HG02884 (cell line): ENCODE measurements around the gene BNIP5.

ENCODE experiments used
- ATAC-seq: cut with Tn5 transposase; IDR thresholded peaks from one replicate; pipeline ENCODE4 v1.9.1; 2021; ENCODE audit warnings: mild to moderate bottlenecking, moderate library complexity; ENCODE audit not compliant: unreplicated experiment

The BNIP5 gene

DNA sequence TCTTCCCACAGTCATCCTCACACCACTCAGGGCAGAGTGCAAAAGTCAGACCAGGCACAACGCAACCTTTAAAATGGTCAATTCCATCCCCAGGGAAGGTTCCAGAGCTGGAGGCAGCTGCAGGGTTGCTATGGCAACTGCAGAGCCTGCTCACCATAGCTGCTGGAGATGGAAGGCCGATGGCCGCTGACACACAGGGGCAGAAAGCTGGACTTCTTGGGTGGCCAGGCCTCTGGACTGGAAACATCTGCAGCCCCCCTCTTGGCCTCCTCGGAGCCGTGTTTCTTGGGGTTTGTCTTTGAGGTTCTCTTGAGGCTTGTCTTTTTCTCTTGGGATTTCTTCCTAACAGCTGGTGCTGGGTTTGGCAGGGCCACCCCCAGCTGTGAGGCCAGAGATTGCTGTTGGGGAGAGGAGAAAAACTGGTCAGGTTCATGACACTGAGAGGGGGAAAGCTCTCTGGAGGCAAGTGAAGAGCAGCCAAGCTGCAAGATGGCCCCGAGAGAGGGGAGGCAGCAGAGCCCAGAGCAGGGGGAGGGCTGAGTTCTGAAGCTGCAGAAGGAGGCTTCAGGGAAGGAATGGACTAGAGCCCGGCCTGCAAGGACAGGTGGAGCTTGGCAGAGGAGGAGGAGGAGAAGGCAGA is 10.2 kb downstream of the BNIP5 start:
- ATAC-seq: no peak

DNA sequence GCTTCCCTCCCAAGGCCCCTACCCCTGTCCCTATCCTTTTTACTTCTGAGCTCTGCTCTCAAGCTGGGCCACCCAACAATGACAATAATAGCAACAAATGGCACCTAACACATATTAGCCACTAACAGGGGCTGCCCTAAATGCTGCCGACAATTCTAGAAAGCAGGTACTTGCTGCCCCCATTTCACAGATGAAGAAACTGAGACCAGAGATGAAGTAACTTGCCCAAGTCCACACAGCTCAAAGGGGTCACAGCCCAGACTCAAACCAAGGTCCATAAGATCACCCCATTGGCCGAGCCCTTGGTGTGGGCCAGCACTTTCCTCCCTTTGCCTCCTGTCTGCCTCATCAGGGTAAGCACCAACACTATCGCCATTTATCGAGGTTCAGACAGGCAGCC is 12.0 kb downstream of the BNIP5 start:
- no peak for ATAC-seq

- ATAC-seq: no peak
Measured at GRCh38 chr6:36324191-36324590, 12.5 kb downstream of the BNIP5 start.

DNA sequence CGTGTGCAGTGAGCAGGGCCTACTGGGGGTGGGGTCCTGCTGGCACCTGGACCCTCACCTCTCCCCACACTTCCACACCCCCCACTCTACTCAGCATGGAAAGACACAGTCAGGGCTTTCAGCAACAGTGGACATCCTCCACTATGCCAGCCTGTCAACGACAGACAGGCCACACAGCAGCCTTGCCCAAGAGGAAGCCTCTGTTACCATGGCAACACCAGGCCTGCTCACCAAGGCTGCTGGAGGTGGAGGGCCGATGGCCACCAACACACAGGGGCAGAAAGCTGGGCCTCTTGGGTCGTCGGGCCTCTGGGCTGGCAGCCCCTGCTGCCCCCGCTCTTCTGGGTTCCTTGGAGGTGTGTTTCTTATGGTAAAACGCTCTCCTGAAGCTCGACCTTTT is 13.6 kb downstream of the BNIP5 start:
- no peak for ATAC-seq

DNA sequence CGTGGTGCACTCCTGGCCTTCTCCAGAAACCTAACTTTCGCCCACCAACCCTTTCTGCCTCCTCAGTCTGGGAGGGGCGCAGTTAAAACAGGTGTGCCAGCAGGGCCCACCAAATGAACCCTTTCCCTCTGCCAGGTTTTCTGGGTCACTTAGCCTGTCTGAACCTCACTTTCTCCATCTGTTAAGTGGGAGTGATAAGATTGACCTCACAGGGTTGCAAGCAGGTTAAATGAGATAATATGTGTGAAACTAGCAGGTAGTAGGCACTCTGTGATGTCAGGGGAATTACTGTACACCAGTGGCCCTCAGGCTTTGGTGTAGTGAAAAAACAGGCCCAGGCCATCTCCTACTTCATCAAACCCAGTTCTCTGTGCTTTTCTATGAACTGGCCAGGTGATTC is 14.1 kb downstream of the BNIP5 start:
- no peak for ATAC-seq

DNA sequence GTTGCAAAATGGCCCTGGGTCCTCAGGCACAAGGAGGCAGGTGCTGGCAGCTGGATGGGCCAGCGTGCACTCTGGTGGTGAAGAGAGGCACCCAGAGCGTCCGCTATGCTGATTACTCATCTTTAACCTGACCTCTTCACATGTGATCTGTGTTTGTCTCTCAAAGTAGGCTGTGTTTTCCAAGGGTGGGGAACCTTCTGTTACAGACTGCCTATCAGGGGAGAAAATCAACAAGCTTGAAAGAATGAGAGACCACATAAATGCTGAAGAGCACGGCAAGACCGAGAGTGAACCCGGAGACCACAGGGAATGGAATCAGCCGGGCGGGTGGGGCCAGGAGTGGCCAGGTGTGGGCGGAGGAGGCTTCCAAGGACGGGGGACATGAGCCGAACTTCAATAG is 16.2 kb downstream of the BNIP5 start:
- no peak for ATAC-seq

- ATAC-seq: no peak
Measured at GRCh38 chr6:36319821-36320220, 16.9 kb downstream of the BNIP5 start.

DNA sequence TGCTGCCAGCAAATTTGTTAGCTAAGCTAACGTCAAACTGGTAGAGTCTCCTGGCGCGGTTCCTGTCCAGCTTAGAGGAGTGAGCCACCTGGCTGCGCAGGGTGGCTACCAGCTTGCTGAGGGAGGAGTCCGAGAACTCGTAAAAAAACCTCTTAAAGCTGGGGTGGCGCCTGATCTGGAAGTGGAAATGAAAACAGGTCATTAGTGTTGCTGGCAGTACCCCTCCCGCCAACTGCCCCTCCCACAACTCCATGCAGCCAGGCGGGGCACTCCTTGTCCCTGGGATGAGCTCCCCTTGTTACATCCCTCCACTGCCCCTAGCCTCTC is 17.3 kb downstream of the BNIP5 start:
- ATAC-seq: no peak

DNA sequence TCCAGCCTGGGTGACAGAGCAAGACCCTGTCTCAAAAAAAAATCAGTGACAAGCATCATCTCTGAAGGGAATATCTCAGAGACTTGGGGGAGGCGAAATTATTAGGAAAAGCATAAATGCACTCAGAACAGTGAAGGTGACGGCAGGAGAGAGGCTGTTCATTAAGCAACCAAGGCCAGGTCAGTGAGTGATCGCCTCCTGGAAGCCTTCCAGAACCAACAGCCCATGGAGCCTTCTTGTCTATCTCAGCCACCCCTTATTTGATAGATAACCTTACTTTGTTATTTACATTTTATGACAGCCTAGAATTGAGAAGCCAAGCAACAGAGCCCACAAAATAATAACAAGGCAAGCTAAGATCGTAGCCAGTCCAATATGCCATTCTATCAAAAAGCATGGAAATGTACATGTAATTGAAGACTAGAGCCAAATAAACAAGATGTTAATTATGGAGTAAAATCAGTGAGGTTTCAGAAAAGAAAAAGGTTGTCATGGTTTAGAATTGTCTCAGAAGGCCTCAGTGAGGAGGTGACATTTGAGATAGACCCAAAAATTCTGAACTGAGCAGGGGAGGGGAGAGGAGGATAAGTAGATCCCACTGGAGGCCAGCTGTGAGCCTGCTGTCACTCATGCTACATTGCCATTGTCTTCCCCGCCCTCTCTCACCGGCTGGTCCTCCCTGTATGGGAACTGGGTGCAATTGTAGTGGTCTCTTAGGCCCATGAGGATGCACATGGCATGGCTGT is 17.8 kb downstream of the BNIP5 start:
- ATAC-seq: no peak

GRCh38 chr6:36317623-36318022 is 19.1 kb downstream of the BNIP5 start:
- ATAC-seq: no peak

DNA sequence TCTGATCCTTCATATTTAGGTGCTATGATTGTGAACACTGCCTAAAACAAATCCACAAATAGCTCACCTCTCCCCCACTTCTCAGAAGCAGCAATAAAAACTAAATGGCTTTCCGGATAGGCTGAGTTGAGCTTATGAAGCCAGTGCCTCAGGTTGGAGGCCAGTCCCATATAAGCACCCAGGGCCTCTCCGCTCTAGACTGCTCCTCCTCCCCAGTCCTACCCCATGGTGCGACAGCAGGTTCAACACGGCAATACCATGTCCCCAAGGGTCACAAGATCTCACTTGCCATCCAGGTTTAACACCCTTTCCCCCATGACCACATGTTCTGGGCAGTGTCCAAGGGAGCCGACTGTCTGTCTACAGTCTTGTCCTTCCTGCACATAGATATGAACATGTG is 20.8 kb downstream of the BNIP5 start:
- no peak for ATAC-seq

- no peak for ATAC-seq
Measured at GRCh38 chr6:36314221-36315014, 22.3 kb downstream of the BNIP5 start.

GRCh38 chr6:36313649-36313936 is 23.1 kb downstream of the BNIP5 start:
- ATAC-seq: no peak

GRCh38 chr6:36312854-36313648 is 23.6 kb downstream of the BNIP5 start:
- ATAC-seq: no peak

GRCh38 chr6:36309900-36310299 is 26.8 kb downstream of the BNIP5 start:
- ATAC-seq: no peak

GRCh38 chr6:36309203-36309602 is 27.5 kb downstream of the BNIP5 start:
- no peak for ATAC-seq

DNA sequence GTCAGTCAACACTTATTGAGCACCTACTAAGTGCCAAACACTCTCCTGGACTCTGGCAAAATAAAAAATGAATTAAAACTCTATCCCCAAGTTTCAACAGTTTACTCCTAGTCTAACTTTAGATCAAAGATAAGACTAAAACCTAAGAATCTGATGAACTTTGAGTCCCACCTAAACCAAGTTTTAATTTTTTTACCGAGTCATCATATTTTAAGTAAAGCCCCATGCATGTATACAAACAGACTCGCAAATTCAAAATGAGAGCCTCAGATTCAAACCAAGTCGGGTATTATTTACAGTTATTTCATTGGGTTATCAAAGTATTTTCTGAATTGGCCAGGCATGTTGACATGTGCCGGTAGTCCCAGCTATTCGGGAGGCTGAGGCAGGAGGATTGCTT is 28.2 kb downstream of the BNIP5 start:
- no peak for ATAC-seq

- no peak for ATAC-seq
Measured at GRCh38 chr6:36306375-36306774, 30.3 kb downstream of the BNIP5 start.

DNA sequence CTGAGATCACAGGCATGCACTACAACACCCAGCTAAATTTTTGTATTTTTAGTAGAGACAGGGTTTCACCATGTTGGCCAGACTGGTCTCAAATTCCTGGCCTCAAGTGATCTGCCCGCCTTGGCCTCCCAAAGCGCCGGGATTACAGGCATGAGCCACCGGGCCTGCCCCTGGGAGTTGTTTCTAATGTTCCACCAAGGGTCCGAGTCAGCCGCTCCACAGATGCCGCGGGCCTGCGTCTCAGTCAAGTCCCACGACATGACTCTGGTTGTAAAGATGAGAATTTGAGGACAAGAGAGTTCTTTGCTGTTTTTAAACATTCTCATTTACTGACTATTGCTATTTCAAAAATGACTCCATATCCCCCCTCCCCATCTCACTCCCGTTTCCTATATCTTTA is 30.8 kb downstream of the BNIP5 start:
- ATAC-seq: no peak

GRCh38 chr6:36302227-36302976 is 34.3 kb downstream of the BNIP5 start:
- no peak for ATAC-seq

DNA sequence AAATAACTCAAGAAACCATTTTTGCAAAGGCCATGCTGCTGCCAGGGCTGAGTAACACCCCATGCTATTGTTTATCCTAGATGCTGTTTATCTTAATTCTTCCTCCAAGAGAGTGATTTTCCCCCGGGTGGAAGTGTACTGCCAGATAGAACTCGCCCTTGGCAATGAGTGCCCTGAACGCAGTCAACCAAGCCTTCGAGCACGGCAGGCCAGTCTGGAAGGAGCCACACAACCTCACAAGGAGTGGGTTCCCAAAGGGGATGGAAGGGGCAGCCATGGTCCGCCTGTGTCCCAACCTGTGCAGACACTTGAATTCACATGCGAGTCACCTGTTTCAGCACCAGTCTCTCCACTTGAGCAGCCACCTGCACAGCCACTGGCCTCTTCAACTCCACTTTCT is 34.9 kb downstream of the BNIP5 start:
- ATAC-seq: no peak
